Right kidney (tissue), 1 donor: ENCODE data around the gene KCNK7.

Experiments
- DNase-seq: peaks from one replicate; pipeline ENCODE4 v3.0.0-alpha.2; 2016

Gene KCNK7

GRCh38 chr11:65586676-65587075 is 8.9 kb downstream of the KCNK7 start:
- no peak for DNase-seq

- DNase-seq, result no peak
Measured at GRCh38 chr11:65586247-65586630, 9.4 kb downstream of the KCNK7 start.

- no peak for DNase-seq
Measured at GRCh38 chr11:65585396-65586246, 10.0 kb downstream of the KCNK7 start.

- DNase-seq, result peak; percentile 65
Measured at GRCh38 chr11:65584723-65585171, 10.9 kb downstream of the KCNK7 start.

- DNase-seq, result no peak
Measured at GRCh38 chr11:65584106-65584505, 11.5 kb downstream of the KCNK7 start.

- no peak for DNase-seq
Measured at GRCh38 chr11:65583589-65583988, 12.0 kb downstream of the KCNK7 start.

GRCh38 chr11:65581928-65582327 is 13.7 kb downstream of the KCNK7 start:
- no peak for DNase-seq

- no peak for DNase-seq
Measured at GRCh38 chr11:65580756-65581155, 14.8 kb downstream of the KCNK7 start.

GRCh38 chr11:65580031-65580692 is 15.4 kb downstream of the KCNK7 start:
- no peak for DNase-seq

GRCh38 chr11:65579291-65579690 is 16.3 kb downstream of the KCNK7 start:
- DNase-seq, result no peak

- DNase-seq, result no peak
Measured at GRCh38 chr11:65578667-65579066, 16.9 kb downstream of the KCNK7 start.

- DNase-seq, result no peak
Measured at GRCh38 chr11:65578134-65578533, 17.5 kb downstream of the KCNK7 start.

- DNase-seq, result no peak
Measured at GRCh38 chr11:65577756-65578109, 17.9 kb downstream of the KCNK7 start.

GRCh38 chr11:65576867-65577755 is 18.5 kb downstream of the KCNK7 start:
- no peak for DNase-seq

- no peak for DNase-seq
Measured at GRCh38 chr11:65576232-65576866, 19.3 kb downstream of the KCNK7 start.

GRCh38 chr11:65575568-65576231 is 19.9 kb downstream of the KCNK7 start, which contains the start of gene EHBP1L1:
EHBP1L1 (plus strand) TSS chr11:65576053; CDS start chr11:65576303, 250 bp downstream.
- peak; percentile 49 for DNase-seq

GRCh38 chr11:65574811-65575567 is 20.6 kb downstream of the KCNK7 start:
- peak; percentile 45 for DNase-seq

- peak; percentile 82 for DNase-seq
Measured at GRCh38 chr11:65574109-65574810, 21.3 kb downstream of the KCNK7 start.

- peak; percentile 37 for DNase-seq
Measured at GRCh38 chr11:65573391-65574079, 22.1 kb downstream of the KCNK7 start.
